Activated CD4-positive, alpha-beta T cell treated with anti-CD3 and anti-CD28 coated beads, Interleukin-2, amount 50 U/mL, for 48 hours (primary cell): ENCODE data around the gene ERBB4.
"Not testable (repeated sequence)": the region's sequence is repeated elsewhere in the genome, so short reads cannot be mapped to it uniquely, and the experiment has no call there.

Experiments used
- DNase-seq, 2 experiments: peaks; one replicate each; pipeline ENCODE4 v3.0.0-alpha.2; 2020

ERBB4 gene

DNA sequence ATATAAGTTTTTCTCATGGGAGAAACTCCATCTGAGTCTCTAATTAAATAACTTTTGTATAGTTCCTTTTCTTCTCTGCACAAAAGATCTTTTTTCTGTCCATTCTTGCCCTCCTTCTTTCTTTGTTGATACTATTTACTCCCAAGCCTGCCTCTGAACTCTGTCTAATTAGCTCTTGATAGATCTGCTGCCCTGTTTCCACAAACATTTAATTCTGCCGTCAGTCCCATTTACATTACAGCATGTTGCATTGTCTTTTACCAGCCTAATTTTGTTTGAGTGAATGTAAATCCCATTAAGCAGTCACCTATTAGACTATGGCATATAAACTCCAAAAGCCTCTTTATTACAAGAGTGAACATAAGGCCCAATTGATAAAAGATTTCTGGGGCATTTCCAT is 254.4 kb downstream of the ERBB4 start:
- DNase-seq = no peak

DNA sequence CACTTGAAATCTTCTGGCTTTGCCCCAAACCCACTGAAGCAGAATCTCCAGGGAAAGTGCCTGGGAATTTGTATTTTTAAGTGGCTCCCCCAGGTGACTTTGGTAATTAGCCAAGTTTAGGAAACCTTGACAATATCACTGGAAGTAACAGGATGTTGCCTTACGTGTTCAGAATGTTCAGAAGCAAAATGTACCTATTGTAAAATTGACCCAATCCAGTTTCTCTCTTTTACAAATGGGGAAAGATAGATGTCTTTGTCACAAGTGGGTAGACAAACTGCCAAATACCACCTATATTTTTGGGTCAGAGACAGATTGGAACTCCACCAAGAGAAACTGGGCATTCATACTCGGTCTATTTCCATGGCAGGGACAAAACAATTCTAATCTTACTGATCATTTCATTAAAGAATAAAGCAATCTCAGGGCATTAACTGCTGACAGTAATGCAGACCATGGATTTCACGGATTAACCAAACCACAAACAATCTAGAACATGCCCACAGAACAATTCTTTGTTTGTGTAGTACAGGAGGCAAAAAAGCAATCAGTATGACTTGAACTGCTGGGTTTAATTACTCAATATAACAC is 255.8 kb downstream of the ERBB4 start:
- DNase-seq = no peak

DNA sequence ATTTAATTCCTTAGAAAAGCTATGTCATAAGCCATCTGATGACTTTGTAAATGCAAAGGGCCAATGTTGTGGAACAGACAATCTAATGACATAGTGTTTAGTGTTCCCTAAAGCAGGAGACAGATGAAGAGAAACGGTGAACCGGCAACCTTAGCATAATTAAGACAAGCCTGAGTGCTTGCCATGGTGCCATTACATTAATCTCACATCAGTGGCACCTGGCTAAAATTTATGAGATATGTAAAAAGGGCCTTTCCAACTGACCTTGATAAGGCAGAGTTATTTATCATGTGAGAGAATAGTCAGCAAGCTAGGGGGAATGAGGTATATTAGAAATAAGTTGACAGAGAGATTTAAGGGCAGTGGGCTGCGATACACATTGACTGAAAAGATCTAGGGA is 261.8 kb downstream of the ERBB4 start:
- DNase-seq = no peak

DNA sequence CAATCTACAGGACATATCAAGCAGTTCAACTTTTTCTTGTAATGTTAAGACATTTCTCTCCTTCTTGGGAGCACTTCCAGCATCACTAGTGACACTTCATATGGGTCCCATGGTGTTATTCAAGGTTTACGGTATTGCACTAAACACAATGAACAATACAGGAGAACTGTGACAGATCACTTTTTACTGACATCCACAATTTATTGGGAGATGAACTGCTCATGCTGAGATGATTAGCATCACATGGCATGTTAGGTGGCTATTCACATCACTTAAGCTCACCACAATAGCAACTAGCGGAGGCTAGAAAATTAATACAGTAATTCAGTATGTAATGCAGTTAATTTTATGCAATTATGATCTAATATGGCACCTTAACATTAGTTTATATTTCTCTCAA is 264.4 kb downstream of the ERBB4 start:
- no peak for DNase-seq

DNA sequence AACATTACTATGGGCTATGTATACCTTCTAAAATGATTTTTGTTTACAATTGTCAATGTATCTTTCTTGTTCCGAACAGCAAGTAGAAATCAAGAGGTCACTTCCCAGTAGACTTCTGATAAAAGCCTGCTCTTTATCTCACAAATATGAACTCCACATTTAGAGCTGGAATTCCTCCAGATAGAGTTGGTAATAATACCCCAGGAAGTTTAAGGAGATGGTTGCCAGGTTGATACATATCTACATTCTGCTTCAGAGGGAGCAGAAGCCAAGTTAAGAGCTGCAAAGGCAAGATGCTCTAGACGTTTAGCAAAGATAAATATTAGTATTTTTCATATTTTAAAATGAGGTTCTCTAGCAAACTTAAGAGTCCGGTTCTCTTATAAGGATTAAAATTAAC is 267.0 kb downstream of the ERBB4 start:
- no peak for DNase-seq

DNA sequence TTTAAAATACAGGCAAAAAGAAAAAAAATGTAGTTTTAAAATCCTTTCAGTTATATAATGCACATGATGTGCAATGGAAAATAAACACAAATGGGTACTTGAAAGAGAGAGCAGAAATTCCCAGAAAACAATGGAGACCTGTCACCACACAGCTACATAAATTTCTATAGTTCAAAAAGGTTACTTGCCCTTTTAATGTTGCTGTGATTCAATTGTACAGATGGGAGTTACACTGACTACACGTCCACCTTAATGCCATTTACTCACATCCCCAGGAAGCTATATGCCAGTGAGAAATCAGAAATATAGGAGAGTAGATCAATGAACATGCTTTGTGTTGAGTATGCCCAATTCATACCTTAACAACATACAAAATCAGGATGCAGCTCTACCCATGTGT is 269.6 kb downstream of the ERBB4 start:
- no peak for DNase-seq

DNA sequence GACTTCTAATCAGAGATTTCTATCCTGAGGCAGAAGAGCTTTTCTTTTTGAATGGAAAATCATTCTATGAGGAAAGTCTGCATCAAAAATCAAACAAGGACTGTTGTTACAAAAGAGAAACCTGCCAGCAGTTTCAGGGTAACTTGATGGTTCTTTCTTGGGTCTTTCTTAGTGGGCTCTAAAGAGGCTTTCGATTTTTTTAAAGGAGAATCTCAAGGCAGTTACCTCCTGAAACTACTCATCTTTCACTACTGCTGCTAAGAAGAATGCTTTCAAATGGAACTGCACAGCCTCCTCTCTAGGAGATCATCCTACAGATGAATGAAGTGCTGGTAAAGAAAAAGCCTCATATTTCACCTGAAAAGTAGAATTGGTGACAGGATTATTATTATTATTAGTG is 272.3 kb downstream of the ERBB4 start:
- no peak for DNase-seq

DNA sequence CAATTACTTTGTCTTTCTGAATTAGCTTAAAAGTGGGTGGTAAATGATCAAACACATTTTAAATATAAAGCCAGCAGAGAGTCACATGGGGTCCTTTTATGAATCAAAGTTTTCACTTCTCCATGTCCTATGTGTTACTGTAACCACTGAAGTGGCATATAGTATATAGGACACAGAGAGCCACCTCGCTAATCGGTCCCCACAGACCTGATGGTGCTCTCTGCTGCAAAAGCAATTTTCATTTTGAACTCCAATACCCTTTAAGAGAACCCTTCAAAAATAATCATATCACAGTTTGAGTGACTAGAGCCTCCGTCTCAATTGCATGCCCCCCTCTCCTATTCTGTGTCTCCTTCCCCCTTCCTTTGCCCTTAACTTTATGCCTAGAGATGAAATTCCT is 272.8 kb downstream of the ERBB4 start:
- no peak for DNase-seq

DNA sequence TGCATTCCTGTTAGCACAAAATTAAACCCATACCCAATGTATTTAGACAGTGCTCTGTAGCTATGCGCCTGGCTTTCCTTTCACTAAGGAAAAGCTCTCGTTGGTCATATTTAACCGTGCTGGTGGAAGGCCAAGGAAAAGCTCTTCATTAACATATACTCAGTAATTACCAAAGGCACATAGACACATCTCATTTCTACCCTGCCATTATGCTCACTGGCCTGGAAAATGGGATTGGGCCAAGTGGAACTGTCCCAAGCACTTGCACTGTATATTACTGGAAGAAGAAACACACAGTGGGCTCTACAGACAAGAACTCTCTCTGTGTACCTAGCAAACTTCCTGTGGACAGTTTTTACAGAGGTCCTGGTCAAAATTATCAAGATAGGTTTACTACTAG is 274.4 kb downstream of the ERBB4 start:
- no peak for DNase-seq

DNA sequence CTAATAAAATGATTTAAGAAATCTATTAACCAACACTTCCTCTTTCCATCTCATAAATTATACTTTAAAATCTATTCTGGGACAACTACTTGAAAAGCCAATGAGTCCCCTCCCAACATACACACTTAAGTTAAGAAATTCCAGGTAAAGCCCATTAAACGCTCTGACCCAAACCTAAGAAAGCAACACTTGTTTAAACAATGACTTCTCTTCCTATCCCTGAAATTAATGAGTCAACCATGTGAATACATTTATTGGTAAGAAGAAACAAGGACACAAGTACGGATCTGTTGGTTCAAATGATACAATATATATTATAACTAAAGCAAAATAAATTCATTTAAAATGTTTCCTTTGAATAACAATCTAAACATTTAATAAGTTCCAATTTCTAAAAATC is 279.4 kb downstream of the ERBB4 start:
- no peak for DNase-seq

DNA sequence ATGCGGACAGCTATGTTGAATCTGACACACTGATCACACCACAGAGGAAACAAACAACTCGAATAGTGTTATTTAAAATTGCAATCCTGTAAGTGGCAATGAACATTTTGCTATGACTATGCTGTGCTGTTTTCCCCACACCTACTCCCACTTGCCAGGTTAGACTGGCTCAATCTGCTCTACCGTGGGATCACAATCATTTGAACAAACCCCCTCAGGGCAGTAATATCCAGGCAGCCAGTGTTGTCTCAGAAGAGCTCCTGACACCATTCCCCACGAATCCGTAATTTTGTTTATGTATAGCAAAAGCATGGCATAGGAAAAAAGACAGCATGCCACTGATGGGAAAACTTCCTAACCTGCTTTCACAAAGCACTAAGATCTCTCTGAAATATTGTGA is 284.3 kb downstream of the ERBB4 start:
- DNase-seq = no peak

DNA sequence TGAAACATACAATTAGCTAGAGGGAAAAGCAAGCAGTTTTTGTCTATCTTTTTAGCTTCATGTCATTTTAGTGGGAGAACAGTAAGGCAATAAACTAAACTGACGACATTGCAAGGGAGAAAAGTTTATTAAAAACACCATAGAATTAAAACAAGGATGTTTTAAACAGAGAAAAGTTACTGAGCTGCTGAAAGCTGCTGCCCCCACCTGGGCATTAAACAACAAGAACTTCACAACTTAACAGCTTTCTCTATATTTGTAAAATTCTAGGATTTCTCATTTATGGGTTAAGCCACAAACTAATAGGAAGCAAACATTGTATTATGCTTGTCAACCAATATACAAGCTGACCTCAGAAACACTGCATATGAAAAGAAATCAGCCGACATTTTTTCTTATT is 289.2 kb downstream of the ERBB4 start:
- DNase-seq = no peak

DNA sequence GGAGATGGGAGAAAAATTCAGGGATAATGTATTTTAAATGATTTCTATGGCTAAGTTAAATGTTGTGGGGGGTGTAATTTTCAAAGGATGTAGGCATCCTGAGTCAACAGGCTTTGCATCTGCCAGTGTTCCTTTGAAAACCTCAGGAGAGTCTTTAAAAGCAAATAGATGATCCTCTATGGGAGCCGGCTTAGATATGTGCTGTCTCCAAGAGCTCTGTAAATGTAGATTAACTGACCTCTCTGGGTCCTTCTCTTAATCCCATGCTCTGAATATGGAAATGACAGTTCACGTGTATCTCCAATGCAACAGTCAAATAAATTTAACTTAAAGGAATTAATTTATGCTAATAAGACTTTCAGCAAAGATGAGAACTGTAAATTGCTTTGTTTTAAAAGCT is 292.7 kb downstream of the ERBB4 start:
- DNase-seq = no peak

DNA sequence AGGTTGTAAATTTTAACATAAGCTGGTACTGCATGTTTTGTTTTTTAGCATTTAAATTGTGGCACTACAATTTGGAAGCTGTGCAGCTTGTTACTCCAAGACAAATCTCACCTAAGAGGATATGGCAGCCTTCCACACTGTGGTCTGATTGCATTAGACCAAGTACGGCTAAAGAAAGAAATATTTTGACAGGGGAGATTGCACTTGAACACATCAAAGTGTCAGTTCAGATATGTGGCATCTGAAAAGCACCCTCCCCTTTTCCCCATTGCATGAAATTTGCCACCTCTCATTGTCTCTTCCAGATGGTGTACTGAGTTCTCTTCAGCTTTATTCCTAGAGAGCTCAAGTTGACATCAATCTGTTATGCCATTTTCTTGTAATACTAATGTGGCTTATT is 295.9 kb downstream of the ERBB4 start:
- DNase-seq = no peak

DNA sequence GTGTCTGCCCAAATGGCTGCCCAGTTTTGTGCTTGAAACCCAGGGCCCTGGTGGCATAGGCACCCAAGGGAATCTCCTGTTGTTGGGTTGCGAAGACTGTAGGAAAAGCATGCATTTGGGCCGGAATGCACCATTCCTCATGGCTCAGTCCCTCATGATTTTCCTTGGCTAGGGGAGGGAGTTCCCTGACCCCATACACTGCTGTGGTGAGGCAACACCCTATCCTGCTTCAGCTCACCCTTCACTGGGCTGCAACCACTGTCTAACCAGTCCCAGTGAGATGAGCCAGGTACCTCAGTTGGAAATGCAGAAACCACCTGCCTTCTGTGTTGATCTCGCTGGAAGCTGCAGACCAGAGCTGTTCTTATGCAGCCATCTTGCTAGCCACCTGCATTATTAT is 300.4 kb downstream of the ERBB4 start:
- not testable (repeated sequence) for DNase-seq

DNA sequence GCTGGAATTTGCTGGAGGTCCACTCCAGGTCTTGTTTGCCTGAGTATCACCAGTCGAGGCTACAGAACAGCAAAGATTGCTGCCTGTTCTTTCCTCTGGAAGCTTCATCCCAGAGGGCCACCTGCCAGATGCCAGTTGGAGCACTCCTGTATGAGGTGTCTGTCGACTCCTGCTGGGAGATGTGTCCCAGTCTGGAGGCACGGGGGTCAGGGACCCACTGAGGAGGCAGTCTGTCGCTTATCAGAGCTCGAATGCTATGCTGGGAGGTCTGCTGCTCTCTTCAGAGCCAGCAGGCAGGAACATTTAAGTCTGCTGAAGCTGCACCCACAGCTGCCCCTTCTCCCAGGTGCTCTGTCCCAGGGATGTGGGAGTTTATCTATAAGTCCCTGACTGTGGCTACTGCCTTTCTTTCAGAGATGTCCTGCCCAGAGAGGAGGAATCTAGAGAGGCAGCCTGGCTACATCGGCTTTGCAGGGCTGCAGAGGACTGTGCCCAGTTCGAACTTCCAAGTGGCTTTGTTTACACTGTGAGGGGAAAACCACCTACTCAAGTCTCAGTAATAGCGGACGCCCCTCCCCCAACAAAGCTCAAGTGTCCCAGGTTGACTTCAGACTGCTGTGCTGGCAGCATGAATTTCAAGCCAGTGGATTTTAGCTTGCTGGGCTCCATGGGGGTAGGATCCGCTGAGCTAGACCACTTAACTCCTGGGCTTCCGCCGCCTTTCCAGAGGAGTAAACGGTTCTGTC is 301.1 kb downstream of the ERBB4 start:
- no peak for DNase-seq

DNA sequence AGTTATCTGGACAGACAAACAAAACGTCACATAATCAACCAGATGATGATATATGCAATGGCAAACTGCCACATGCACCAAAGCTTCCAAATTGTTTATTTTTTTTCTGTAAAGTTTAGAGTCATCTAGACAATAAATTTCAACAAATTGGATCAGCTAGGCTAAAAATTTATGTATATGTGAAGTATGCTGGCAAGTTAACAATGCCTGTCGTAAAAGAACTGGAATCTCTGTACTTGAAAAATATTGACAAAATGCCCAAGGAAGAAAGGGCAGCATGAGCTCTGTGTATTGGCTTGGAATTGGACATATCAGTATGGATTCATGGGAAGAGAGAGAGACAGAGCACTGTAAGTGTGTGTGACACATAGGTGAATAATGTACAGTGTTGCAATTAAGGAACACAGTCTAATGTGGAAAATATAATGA is 309.8 kb downstream of the ERBB4 start:
- DNase-seq = no peak

DNA sequence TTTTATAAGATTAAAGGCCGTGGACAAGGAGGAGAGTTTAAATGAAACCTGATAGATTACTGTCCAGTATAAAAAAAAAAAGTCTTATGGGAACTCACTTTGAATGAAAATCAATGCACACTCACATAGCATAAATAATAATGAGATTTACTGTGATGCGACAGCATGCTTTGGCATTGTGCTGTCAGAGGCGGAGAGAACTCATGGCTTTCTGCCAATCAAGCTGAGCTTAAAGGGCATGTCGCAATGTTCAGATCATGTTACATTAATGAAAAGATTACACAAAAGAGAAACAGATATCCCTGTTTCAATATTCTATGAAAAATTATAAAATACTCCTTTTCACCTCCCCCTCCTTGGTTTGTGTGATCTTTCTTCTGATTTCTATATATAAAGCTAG is 310.8 kb downstream of the ERBB4 start:
- no peak for DNase-seq

DNA sequence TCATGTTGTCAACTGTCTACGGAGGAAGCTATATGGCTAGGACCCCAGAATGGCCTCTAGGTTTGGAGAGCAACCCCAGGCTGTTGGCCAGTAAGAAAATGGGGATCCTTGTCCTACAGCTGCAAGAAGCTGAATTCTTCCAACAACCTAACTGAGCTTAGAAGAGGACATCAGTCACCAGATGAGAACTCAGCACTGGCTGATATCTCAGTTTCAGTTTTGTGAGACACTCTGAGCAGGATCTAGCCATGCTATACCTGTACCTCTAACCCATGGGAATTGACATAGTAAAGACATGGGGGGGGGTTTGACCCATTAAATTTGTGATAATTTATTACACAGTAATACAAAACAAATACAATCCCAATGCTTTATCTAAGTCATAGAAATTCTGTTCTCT is 312.5 kb downstream of the ERBB4 start:
- DNase-seq = no peak

DNA sequence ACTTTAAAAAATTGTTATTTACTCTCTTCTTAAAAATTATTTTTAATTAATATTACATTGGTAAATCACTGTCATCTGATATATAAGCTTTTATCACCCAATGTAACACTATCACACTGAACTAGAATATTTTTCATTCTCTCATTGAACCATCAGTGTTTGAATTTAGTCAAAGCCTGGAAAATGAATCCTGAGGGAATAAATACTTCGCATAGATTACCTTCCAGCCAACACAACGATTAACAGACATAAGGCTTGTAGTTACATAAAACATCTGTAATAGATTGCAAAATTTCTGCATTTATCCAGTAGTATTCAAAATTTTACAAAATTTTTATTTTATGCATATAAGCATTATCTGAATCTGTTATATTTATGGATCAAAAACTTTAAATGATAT is 314.9 kb downstream of the ERBB4 start:
- DNase-seq = no peak

DNA sequence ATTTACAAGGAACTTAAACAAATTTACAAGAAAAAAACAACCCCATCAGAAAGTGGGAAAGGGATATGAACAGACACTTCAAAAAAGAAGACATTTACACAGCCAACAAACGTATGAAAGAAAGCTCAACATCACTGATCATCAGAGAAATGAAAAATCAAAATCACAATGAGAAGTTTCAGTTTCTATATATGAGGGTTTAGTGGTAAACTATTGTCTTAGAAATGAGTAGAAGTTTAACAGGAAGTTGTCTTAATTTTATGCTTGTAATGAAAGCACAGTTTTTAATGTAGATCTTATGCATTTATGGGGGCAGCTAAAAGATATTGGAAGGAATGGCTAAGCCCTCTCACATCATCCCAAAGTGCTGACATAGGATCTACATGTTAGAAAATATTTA is 325.4 kb downstream of the ERBB4 start:
- DNase-seq = no peak

DNA sequence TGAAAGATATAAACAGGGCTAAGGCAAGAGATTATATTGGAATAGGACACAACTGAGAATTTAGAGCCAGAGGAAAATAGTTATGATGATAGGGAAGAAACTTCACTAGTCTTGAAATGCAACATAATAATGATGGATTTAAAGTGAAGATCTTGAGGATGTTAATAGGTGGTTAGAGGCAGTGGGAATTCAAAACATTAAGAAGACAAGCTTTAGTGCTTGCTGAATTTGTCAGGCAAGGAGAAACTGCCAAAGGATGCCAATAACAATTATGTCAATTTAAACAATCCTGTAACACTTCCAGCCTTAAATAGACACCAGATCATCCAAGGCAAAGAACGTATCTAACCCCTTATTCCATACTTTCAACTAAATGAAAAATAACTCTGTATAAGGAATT is 330.1 kb downstream of the ERBB4 start:
- no peak for DNase-seq

DNA sequence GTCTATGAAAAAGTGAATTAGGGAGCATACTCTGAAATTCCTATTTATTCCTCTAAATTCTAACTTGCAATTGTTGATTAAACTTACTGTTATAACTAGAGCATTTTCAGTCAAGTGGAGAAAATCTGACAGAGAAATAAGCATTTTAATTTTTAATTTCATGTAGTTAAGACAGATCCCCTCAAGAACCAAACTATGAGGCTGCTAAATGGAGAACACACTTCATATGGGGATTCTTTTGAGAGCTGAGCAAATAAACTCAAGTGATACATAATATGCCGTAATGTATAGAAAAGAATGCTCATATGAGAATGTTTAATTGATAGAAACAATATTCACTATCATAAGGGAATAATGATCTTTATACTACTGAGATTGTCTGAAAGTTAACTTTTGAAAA is 340.8 kb downstream of the ERBB4 start:
- DNase-seq = no peak

DNA sequence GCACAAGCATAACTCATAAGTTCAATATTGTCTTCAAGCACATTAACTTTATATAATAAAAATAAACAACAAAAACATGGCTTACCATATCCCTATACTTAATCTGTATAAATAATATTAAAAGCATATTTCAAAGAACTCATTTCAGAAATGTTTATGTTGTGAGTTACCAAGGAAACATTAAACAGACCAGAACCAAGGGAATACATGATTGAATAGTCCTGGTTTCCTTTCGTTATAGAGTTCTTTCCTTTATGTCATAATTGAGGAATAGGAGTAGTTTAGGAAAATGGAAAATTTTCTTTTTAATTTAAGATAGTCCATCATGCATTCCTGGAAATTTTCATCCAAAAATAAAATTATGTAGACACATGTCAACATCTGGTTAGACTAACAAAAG is 343.0 kb downstream of the ERBB4 start:
- DNase-seq = no peak

DNA sequence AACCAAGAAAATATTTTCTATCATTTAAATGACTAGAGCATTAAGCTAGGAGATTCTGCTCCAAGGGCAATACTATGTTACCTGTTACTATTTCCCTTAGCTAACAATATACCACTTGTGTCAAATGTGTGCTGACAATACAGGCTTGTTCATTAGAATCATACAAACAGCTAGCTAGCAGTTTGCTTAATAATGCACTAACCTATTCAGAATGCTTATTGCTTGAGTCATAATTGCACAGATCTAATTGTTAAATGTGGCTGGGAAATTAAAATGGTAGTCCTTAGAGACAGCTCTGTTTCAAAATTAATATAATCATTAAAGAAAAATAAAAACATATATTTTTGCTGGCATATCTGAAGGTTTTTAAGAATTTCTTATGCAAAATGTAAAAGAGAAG is 344.2 kb downstream of the ERBB4 start:
- DNase-seq = no peak
